GM19023 (cell line): ENCODE measurements around the gene FKBP4.
"Not testable (repeated sequence)": the region's sequence is repeated elsewhere in the genome, so short reads cannot be mapped to it uniquely, and the experiment has no call there.

Experiments
- ATAC-seq: cut with Tn5 transposase; IDR thresholded peaks from one replicate; pipeline ENCODE4 v1.9.1; 2021; ENCODE audit warnings: mild to moderate bottlenecking, moderate library complexity; ENCODE audit not compliant: unreplicated experiment

The FKBP4 gene, protein sequence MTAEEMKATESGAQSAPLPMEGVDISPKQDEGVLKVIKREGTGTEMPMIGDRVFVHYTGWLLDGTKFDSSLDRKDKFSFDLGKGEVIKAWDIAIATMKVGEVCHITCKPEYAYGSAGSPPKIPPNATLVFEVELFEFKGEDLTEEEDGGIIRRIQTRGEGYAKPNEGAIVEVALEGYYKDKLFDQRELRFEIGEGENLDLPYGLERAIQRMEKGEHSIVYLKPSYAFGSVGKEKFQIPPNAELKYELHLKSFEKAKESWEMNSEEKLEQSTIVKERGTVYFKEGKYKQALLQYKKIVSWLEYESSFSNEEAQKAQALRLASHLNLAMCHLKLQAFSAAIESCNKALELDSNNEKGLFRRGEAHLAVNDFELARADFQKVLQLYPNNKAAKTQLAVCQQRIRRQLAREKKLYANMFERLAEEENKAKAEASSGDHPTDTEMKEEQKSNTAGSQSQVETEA

DNA sequence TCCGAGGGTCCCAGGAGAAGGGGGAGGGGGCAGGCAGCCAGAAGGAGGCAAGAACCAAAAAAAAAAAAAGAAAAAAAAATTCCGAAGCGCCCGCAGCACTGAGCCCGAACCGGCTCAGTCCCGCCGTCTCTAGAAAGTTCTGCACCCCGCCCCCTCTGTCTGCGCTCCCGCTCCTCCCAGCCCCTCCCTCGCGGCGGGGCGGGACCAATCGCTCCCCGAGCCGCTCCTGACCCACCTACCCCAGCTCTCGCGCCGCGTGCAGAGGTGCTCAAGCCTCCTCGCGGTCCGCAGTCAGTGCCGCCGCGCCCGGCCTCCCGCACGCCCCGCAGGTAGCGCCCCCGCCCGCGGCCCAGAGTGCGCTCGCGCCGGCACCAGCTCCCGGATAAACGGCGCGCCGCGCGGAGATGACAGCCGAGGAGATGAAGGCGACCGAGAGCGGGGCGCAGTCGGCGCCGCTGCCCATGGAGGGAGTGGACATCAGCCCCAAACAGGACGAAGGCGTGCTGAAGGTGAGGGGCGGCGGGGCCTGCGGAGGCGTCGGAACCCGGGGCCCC, at the start of gene FKBP4:
FKBP4 (plus strand) TSS at position 235 of the 554 bp plus-strand sequence; CDS start at position 405, 170 bp downstream.
- peak; percentile 78 for ATAC-seq

DNA sequence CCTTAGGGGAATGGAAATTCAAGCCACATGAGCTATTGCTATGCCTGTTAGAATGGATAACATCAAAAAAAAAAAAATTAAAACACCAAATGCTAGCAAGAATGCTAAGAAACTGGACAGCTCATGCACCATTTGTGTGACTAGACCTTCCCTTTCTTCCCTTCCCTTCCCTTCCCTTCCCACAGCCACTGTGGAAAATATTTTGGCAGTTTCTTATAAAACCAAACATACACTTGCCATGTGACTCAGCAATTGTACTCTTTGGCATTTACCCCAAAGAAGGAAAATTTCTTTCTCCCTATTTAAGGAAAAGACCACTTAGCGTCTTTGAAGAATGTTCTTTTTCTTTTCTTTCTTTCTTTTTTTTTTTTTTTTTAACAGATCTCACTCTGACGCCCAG, 49.1 kb upstream of the FKBP4 start:
- ATAC-seq = no peak

DNA sequence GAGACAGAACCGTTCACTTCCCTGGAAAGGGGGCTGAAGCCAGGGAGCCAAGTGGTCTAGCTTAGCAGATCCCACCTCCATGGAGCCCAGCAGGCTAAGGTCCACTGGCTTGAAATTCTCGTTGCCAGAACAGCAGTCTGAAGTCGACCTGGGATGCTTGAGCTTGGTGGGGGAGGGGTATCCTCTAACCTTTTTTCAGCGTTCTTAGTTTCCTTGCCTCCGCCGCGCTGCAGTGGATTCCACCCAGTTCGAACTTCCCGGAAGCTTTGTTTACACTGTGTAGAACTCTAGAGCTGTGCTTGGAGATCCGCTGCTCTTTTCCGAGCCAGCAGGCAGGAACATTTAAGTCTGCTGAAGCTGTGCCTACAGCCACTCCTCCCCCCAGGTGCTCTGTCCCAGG, 45.2 kb upstream of the FKBP4 start:
- no peak for ATAC-seq

DNA sequence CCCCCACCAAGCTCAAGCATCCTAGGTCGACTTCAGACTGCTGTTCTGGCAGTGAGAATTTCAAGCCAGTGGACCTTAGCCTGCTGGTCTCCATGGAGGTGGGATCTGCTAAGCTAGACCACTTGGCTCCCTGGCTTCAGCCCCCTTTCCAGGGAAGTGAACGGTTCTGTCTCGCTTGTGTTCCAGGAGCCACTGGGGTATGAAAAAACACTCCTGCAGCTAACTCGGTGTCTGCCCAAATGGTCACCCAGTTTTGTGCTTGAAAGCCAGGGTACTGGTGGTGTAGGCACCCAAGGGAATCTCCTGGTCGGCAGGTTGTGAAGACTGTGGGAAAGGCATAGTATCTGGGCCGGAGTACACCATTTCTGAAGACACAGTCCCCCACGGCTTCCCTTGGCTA, 44.6 kb upstream of the FKBP4 start:
- ATAC-seq = no peak

DNA sequence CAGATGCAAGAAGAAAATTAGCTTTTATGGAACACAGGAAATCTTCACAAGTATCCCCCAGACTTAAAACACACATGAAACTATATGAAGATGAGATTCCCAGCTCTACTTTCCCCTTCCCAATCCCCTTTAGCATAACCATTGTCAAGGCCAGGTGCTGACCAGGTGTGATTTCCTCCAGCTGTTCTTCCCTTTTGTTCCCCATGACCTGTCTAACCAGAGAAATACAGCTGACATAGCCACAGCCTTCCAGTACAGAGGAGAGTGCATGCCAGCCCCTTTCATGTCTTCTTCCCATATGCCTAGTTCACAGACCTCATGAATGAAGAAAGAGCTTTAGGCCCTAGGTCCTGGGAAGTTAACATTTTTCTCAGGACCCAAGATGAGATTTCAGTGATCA, 43.5 kb upstream of the FKBP4 start:
- no peak for ATAC-seq

DNA sequence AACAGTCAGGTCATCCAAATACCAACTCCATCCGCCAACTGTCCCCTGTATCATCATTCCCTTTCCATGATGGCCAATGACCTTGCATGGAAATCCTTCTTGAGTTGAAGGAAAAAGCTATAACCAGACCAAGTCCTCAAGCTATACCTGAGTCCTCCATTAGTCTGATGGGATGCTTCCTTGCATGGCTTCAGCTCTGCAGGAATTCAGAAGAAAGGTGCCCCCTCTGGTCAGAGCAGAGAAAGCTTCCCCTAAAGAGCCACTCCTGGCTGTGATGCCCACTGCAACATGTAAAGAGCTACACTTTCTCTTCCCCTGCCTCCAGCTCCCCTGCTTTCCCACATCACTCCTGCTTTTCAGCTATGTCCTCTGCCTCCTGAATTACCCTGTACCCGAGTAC, 43.1 kb upstream of the FKBP4 start:
- no peak for ATAC-seq

DNA sequence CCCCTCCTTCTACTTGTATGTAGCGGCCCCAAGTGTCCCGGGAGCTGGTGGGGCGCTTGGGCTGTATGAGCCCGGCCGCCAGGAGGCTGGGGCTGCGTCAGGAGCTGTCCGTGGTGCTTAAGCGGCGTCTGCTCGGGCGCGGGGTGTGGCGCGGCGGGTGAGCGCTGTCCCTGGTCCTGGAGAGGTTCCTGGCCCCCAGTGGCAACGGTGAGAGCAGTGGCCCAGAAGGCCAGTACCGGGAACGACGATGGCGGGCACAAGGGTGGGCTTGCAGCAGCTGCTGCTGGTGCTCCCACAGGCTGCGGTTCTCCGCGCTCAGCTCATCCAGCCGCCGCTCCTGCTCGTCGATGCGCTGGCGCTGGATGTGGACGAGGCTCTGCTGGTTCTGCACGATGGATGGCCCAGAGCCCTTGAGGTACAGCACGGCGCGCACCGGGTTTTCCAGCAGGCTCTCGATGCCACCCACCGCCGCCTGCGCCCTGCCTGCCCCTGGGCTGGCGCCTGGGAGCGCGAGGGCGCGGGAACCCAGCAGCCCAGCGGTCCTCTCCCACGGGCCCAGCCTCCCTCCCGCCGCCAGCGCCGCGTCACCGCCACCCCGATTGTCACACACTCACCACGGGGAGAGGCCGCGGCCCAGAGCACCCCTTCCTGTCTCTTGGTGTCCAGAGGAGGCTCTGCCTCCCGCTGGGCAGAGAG, 41.9 kb upstream of the FKBP4 start:
- ATAC-seq = no peak

DNA sequence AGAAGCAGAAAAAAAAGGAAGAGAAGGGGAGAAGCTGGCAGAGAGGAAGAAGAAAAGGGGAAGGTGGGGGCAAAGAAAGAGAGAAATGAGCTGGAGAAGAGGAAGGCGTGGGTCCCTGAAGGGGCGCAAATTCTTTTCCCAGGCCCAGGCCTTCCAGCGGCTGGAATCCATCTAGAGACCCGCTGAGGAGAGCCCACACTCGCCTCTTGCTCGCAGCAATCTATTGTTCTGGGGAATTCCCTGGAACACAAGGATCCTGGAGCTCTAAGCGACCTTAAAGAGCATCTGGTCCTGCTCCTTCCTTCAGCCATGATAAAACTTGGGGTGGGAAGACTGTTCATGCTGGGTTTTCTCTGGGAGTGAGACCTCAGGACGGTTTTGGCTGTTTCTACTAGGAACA, 41.2 kb upstream of the FKBP4 start:
- ATAC-seq = no peak

DNA sequence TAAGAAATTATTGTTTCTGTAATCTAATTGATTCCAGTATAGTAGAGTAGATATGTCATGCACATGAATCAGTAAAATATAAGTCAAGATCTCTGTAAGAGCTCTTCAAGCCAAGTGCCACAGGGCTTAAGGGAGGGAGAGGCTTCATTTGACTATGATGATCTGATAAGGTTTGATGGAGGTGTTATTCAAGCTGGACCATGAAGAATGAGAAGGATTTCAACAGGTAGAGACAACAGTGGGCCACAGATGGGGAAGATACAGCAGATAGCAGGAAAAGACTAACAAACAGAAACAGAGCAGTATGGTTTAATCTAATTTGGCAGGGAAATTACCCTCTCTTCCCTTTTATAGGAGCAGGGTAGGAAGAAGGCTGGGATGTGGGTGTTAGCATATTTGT, 40.6 kb upstream of the FKBP4 start:
- no peak for ATAC-seq

DNA sequence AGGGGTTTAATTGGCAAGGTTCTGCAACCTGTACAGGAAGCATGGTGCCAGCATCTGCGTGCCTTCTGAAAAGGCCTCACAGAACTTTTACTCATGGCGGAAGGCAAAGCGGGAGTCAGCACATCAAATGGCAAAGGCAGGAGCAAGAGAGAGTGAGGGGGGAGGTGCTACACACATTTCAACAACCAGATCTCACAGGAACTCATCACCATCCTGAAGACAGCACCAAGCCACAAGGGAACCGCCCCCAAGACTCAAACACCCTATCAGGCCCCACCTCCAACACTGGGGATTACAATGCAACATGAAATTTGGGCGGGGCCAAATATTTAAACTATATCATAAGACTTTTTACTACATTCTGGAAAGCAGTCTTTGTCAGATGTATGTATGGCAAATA, 38.0 kb upstream of the FKBP4 start:
- no peak for ATAC-seq

DNA sequence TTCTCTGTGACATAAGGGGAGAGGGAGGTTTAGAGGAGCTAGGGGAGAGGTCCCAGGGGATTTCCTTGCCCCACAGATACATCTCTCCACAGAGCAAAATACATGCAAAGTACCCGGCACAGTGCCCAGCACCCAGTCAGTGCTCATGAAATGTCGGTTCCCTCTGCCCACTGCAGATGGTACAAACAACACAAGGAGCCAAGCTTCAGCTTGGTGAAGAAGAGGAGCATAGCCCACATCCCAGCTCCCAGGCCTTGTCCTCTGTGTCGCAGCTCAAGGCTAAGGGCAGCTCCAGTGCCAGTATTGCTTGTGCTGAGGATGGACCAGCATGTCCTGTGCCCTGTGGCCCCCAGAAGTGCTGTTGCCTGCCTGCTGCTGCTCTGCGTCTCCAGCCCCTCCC, 35.0 kb upstream of the FKBP4 start:
- ATAC-seq = no peak

DNA sequence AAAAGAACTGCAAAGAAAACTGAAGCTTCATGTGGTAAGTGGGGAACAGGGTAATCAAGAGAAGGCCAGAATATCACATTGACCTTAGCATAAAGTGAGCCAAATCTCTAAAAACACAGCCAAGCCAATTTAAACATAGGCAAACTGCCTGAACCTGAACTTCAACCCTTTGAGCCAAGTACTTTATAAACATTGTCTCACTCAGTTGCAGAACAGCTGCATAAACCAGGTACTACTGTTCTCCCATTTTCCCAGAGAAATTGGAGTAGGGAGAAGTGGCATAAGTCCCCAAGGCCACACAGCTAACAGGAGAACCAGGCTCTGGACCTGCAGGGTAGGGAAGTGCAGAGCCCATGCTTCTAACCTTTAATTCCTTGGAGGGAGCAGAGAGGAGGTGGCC, 30.4 kb upstream of the FKBP4 start:
- ATAC-seq = no peak

DNA sequence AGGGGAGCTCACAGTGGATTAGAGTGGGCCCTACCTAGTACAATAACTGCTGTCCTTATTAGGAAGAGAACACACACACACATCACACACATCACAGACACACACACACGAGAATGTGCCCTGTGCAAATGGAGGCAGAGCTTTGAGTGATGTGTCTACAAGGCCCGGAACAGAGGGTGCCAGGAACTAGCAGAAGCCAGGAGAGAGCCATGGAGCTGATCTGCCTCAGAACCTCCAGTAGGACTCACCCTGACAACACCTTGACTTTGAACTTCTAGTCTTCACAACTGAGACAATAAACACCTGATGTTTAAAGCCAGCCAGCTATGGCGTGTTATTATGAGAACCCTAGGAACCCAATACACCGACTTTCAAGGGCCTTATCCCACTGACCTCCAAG, 29.7 kb upstream of the FKBP4 start:
- ATAC-seq = no peak

DNA sequence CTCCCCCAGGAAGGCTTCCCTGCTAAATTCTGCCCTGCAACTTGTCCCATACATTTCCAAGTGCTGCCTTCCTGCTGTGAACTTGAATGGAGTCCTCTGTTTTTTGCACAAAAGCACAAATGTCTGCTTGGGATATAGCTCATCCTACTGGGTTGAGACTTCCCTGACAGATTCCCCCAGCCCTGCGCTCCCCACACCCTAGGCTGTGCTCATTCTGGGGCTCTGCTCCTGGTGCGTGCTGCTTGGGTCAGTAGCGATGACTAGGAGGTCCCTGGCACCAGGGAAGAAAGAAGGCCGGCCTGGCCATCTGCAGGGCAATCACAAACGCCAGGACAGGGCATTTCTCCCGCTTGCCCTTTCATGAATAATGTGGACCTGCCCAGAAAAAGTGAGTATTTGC, 29.2 kb upstream of the FKBP4 start:
- no peak for ATAC-seq

DNA sequence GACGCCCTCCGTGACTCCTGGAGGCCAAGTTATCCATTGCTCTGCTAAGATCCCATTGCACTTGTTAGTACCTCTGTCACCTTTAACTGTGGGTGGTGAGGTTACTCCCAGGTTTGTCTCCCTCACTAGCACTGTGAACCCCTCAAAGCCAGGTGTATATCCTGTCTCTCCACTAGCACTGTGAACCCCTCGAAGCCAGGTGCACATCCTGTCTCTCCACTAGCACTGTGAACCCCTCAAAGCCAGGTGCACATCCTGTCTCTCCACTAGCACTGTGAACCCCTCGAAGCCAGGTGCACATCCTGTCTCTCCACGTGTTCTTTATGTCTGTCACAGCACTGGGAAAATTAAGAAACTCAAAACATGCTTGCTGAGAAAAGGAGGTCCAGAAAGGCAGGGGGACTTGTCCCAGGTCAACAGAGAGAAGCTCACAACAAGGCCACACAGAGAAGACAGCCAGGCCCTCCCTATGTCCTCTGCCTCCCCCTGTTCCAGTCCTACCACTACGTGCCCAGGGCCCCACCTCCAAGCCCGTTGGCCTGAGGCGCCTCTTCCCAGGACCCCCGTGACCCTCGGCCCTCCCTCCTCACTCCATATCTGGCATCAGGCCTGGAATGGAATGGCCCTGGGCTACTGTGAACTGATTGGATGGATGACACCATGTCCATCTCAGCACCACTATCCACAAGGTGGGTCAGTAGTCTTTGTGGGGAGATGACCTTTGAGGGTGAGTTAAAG, 26.4 kb upstream of the FKBP4 start:
- no peak for ATAC-seq

DNA sequence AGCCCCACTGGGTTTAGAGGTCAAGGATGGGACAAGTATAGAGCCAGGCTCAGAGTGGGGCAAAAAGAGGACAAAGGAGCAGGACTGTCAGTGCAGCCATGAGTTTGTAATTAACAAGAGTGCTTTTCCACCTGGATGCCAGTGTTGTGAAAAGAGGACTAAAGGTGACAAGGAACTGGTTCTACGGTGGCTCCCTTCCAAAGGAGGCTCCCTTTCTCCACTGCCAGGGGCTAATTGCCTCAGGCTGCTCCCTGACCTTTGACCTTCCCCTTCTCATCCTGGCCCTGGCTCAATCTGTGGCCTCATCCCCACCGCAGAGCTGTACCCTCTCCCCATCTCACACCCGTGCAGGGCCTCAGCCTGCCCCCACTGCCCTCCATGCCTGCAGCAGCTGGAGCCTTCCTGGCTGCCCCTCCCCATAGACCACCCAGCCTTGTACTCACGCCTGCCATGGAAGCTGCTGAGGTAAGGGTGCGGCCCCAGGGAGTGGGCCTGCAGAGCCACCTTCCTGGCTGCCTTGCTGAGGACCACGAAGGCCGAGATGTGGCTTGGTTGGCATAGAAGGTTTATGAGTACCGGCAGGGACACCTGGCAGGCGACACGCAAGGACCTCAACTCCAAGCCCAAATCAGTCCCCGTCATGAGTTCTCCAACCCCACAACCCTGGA, 24.8 kb upstream of the FKBP4 start:
- ATAC-seq = no peak

DNA sequence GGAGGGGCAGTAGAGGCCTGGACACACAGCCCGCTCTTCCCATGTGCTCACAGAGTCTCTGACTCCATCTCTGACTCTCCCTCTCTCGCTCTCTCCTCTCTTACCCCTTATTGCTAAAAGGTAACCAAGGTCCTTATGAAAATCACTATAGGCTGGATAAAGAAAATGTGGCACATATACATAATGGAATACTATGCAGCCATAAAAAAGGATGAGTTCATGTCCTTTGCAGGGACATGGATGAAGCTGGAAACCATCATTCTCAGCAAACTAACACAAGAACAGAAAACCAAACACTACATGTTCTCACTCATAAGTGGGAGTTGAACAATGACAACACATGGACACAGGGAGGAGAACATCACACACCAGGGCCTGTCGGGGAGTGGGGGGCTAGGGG, 24.2 kb upstream of the FKBP4 start:
- ATAC-seq = not testable (repeated sequence)

DNA sequence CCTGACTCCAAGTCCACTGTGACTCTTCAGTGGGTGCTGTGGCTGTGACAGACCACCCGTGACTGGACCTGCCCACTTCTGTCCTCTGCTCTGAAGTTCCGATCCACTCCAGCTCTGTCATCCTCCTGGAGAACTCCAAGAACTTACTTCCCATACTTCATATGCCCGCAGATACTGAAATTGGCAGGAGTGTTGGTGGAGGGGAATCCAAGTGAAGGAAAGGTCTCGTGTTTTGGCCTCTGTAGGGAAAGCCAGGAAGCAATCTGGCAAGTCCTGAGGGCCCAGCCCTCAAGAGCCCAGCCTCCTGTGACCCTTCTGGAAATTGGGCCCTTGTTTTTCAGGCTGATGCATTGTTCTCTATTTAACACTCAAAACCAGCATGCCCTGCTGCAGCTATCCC, 22.4 kb upstream of the FKBP4 start:
- no peak for ATAC-seq

DNA sequence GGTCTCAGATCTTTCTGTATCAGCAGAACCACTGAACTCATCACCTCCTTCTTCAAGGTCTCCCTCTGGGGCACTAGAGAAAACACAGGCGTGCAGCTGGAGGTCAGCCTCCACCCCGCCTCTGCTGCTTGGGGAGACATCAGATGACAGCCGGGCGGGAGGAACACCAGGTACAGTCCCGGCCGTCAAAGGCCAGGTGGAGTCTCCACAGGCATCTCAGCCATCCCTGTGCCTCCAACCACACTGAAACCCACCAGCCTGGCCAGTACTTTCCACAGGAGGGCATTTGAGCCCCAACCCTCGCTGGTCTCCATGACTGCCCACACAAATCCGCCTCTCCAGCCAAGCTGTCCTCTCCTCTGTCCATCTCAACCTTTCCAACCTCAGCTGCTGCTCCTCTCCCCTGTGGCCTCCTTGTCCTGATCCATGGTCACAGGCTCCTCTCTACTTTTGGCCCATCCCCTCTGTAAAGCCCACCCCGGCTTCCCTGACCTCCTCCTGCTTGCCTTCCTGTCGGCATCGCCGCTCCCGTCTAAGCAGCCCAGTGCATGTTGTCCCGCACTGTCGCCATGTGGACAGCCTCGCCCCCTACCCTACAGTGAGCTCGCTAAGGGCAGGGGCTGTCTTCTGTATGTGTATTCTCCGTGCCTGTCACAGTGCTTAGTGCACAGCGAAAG, 21.4 kb upstream of the FKBP4 start:
- ATAC-seq = no peak

DNA sequence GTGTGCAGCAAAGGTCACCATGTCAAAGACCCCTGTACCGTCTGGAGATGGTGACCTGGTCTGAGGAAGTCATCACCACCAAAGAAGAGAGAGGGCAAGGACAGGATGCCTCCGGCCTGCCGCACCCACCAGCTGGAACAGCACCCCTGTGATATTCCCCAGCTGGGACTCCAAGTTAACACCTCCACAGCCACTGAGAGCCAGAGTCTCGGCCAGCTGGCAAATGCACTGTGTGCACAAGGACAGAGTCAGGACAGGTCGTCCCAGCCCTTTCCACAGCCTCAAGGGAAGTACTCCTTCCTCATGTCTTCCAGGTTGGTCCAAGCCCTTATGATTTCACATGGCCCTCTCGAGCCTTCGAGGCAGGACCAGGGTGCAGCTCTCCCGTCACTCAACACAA, 19.3 kb upstream of the FKBP4 start:
- no peak for ATAC-seq
